H1 (cell line): ENCODE measurements around the gene ADGRL4. TPM values are rescaled to one million over a fixed set of nuclear protein-coding genes. Genes with fewer than 3 reads are reported as not detected.

Source experiments
- KDM5A ChIP-seq: fragments of 200-600 bp; IDR thresholded peaks from 2 replicates; pipeline ENCODE4 v1.7.1; 2012; ENCODE audit warnings: mild to moderate bottlenecking, low read length, inconsistent platforms, mixed read lengths
- PHF8 ChIP-seq: fragments of 200-600 bp; sonication (generic); conservative IDR thresholded peaks from 2 replicates; pipeline ENCODE4 v1.7.1; 2012; ENCODE audit warnings: low read depth, mild to moderate bottlenecking, inconsistent platforms, low read length, moderate library complexity
- SIX5 ChIP-seq: IDR thresholded peaks from 2 replicates; pipeline ENCODE4 v1.6.1; 2011; ENCODE audit warnings: mild to moderate bottlenecking, low read depth, low read length
- polyA plus RNA-seq, 7 experiments: library from polyadenylated mRNA; depleted of rRNA in 3 of 7; stranded (reverse) in 5 of 7; unstranded in 2 of 7; fragments of >200 nt in 5 of 7; fragments of 200-250 nt in 2 of 7; gene quantifications; 1 replicate in 5 of 7; 2 replicates in 1 of 7; 4 replicates in 1 of 7; pipeline versions ENCODE4 v1.2.1 to v1.2.3, GENCODE V29; 2011 to 2013; ENCODE audit warnings: missing spikeins in 2 of 7, mixed read lengths in 2 of 7
- total RNA-seq: library from RNA; stranded (reverse); fragmentation: NEBNext Ultra II Directional; extraction: Animal tissue kit (Norgen Biotek cat#: 25700); gene quantifications from 2 replicates; pipeline ENCODE4 v1.2.1, GENCODE V29; 2021

ADGRL4 gene
- total and polyA plus RNA-seq, 2 of the 8 experiments (the other 6 are each of a cell fraction or from before 2014, with no cell fraction given): 0.60 to 0.97 TPM

DNA sequence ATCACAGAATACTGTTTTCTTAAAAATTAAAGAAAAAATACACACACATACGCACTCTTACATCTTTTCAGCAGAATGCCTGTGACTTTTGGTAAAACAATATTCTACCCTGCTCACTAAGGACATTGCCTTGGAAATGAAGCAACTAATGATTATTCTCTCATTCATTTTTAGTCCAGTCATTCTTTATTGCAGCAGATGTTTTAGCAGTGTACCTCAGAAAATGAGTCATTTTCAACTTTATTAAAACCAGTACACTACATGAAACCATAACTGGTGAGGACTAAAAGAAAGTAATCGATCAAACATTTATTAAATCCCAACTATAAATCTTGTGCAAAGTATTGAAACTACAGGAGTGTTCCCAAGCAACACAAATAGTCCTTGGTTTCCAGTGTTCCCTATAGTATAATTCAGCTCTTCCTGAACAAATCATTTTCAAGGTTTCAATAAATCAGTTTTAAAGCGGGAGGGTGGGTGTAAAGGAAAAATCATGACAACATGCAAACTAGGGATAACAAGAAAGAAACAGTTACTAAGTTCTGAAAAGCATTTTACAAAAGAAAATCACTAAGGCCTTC, 114.2 kb downstream of the ADGRL4 start (continued):
- no peak for TF ChIP-seq KDM5A
- no peak for TF ChIP-seq PHF8
- no peak for TF ChIP-seq SIX5
